GM19397 (cell line): ENCODE measurements around the gene NRG2.

Experiments used
- ATAC-seq: cut with Tn5 transposase; IDR thresholded peaks from one replicate; pipeline ENCODE4 v1.9.1; 2021; ENCODE audit warnings: mild to moderate bottlenecking, moderate library complexity; ENCODE audit not compliant: unreplicated experiment

Gene NRG2

DNA sequence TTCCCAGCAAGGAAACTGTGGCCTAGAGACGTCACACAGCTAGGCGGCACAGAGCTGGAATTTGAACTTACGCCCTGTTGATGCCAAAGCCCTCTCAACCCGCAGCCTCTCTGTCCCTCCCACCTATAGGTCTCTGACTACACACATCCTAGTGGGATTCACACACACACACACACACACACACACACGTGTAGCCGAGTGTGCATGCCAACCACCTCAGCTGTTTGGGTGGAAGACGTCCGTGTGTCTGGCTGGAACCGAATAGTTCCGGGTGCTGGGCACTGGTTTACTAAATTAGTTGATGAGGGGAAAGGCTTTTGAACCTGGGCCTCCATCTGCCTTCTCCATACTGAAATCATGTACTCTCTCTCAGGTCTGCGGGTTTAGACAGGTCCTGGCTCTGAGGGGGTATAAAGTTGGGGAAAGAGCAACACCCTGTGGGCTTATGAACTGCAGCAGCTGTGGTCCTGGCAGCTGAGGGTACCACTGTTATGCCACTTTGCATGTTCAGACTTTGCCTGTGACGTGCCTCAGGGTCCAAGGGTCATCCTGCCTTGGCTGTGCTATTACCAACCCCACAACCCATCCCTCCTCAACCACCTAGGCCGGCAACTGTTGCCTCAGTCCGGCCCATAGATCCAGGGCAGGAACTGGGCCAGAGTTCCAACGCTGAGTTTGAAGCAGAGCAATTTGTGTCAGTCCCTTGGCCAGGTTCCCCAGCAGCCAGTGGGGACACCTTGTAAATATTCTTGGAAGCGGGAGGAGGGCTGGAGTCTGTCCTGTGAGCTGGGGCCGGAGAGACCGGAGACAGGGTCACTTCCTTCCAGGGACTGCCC lies 197.0 kb downstream of the NRG2 start:
- ATAC-seq = no peak

DNA sequence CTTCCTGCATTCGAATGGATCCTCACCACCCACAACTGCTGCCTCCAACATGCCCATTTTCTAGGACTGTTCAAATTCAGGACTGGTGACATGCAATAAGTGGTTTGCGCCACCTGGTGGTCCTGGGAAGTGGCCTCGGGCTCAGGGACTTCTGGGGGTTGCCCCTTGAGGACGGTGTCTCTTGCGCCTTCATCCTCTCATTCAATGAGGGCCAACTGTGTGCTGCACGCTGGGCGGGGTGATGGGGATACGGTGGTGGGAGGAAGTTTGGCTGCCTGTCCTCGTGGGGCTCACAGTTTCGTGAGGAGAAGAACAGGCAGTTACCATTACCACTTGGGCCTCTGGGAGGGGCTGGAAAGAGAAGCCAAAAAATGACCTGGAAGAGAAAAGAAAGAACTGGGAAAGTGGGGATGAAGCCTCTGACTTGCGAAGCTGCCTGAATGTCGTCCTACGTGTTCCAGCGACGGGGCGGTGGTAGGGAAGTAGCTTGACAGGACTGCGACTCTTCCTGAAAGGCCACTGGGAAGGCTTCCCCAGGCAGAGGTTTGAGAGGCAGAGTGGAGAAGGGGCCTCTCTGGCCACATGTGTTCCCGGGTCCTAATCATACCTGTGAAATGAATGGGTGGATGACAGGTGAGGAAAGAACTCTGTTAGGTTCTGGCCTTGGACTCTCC lies 198.5 kb downstream of the NRG2 start:
- ATAC-seq = no peak

DNA sequence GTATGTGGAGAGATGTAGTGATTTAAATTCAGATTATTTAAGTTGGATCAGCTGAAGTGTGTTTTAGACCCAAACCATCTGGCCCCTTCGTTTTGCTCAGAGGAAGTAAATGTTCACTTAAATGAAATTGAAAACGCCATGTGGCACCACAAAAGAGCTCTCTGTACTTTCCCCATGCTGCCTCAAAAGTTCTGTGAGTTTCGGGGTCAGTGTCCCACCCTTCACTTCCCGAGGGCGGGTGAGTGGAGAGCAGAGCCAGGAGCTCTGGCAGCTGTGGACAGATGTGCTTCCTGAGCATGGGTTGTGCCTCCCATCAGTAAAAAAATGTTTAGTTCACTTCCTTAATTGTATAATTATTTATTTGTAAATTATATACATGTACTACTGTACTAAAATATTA lies 199.1 kb downstream of the NRG2 start:
- ATAC-seq = no peak

DNA sequence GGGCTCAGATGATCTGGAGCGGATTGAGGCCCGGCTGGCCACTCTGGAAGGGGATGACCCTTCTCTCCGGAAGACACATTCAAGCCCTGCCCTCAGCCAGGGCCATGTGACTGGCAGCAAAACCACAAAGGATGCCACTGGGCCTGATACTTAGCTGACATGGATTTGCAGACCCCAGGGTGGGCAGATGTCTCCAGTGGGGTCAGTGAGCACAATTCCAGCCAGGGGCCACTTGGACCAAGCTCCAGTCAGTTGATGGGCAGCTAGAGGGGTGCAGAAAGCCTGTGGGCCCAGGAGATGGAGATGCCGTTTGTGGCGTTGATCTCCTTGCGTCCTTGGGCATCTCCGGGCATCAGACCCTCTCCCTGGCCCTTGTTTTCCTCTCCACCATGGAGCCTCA lies 200.8 kb downstream of the NRG2 start:
- ATAC-seq = no peak

DNA sequence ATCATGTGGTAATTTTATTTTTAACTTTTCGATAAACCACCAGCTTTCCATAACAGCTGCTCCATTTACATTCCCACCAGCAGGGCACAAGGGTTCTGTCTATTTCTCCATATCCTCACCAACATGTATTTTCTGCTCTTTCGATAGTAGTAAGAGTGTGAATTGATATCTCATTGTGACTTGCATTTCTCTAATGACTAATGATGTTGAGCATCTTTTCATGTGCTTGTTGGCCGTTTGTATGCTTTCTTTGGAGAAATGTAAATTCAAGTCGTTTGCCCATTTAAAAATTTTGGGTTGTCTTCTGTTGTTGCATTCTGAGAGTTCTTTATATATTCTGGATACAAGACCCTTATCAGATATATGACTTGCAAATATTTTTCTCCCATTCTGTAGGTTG lies 201.6 kb downstream of the NRG2 start:
- ATAC-seq = no peak

DNA sequence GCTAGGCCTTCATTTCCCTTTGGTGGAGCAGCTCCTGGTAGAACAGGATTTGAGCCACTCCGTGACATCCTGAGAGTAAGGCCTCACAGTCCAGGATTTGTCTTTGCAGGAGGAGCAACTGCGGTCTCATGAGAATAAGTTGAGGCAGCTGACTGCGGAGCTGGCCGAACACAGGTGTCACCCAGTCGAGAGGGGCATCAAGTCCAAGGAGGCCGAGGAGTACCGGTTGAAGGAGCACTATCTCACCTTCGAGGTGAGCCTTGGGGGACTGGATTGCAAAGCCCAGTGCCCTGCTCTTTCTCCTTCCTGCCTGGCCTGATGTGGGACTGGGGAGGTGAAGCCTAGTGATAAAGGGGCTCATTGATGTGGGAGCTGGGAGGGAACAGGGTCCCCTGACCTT lies 203.2 kb downstream of the NRG2 start:
- ATAC-seq = no peak

DNA sequence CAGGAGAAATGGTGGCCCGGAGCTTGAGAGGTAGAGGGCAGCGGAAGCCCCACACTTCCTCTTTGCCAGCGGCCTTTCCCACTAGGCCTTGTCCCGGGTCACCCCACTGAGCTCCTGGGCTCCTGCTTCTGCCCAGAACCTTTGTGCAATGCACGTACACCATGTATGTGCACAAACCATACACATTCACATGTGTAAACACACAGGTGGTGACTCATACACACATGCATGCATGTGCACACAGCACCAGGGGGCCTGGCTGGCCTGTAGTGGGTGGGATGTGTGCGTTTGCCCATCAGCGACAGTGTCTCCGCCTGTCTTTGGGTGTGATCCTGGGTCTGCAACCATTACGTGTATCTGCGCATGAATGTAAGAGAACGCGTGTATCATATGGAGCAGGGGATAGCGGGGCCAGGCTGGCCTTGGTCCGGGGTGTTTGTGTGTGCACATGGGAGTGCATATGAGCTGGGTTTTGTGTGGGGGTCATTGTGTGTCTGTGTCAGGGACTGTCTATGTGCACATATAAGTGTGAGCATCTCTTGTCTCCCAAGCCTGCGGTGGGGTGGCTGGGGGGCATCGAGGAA lies 203.8 kb downstream of the NRG2 start:
- ATAC-seq = no peak

DNA sequence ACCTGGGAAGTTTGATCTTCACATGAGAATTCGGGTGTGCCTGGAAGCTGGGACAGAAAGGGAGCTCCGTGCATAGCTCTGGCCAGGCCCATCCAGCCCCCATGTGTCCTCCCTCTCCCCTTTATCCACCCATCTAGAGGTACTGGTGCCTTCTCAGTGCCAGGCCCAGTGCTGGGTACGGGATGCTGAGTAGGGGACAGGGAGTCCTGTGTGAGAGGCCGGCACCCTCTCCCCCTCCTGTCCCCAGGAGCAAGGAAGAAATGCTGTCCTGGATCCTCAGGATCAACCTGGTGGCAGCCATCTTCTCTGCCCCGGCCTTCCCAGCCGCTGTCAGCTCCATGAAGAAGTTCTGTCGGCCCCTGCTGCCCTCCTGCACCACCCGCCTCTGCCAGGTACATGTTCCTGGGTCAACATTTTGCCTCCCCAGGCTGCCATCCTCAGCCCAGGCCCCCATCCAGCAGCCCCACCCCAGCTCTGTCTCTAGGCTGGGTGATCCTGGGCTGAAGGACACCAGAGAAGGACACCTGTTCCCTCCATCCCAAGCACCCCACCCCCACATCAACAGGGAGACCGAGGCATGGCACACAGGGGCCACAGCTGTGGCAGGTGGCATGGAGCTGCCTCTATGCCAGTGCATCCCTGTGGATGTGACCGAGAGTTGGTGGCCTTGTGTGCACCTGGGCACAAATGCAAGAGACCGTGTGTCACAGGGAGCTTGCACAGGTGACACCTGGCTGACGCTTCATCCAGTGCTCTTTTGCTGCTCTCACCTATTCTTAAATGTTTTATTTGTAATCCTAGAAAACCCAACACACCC lies 204.5 kb downstream of the NRG2 start:
- no peak for ATAC-seq

DNA sequence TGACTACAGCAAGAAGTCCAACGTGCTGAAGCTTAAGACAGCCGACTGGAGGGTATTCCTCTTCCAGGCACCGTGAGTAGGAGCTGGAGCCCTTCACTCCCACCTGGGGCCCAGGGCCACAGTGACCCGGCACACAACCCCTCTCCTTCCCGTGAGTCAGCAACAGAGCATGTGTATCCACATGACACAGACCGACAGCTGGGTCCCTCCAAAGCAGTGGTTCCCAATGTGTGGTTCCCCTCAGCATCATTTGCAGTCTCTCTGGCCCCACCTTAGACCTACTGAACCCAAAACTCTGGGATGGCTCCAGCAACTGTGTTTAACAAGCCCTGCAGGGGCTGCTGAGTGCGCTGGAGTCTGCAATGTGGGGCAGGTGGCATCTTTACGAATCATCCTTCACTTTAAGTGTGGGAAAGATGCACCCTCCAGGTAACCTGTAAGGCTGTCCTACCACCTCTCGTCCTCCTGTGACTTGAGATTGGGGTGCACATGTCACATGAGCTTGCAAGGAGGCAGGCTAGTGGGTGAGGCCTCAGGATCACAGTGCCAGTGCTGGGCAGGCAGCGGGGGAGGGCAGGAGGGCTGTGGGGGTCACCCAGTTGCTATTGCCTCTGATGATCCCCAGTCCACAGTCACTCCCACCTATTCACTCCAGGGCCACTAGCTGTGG lies 205.3 kb downstream of the NRG2 start:
- no peak for ATAC-seq

DNA sequence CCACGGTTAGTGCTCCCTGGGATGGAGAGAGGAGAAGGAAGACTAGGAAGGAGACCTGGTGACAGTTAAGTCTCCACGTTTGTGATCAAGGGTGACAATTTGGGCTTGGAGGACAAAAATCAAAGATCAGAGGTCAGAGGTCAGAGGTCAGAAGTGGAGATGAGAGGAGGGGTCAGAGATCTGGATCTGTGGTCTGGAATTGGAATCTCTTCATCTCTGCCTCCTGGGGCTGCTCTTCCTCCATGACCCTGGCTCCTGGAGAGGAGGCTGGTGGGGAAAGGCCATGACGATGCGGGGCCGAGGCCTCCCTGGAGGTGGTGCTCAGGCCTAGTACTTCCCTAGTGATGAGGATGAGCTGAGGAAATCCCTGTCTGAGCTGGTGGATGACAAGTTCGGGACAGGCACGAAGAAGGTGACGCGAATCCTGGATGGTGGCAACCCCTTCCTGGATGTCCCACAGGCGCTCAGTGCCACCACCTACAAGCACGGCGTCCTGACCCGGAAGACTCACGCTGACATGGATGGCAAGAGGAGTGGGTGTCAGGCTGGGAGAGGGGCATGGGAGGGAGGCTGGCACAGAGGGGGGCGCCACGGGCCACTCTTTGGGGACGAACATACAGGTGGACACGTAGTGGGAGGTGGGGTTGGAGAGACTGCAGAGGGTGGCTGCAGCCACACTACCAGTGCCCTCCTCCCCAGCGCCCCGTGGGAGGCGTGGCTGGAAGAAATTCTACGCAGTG lies 206.5 kb downstream of the NRG2 start:
- ATAC-seq = no peak

DNA sequence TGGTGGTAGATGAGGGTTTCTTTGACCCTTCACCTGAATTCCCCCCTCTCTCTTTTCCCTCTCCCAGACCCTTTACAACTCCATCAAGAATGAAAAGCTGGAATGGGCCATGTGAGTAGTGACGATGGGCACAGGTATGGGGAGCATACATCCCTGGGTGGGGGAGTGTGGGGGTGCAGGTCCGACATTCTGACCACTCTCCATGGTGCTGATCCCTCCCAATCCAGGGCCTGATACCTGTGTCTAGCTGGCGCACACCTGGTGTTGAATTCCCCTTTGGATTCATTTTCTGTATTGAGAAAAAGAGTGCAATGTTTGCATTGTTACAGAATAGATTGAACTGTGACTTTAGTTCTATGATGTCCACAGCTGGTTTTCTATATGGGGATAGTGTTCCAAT lies 207.4 kb downstream of the NRG2 start:
- ATAC-seq = no peak

DNA sequence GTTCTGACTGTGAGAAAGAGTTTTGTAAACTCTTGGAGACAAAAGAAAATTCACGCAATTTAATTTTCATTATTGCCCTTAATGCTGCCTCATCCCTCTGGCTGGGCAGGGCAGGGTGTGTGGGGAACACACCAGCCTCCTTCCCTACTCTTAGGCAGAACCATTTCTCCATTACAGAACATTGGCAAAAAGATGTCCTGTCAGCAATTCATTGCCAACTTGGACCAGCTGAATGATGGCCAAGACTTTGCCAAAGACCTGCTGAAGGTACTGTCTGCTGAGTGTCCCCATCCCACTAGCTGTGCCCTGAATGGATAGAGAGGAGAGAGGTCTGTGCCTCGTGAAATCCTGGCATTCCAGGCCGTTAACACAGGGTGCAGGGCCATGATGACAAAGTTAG lies 209.6 kb downstream of the NRG2 start:
- no peak for ATAC-seq

DNA sequence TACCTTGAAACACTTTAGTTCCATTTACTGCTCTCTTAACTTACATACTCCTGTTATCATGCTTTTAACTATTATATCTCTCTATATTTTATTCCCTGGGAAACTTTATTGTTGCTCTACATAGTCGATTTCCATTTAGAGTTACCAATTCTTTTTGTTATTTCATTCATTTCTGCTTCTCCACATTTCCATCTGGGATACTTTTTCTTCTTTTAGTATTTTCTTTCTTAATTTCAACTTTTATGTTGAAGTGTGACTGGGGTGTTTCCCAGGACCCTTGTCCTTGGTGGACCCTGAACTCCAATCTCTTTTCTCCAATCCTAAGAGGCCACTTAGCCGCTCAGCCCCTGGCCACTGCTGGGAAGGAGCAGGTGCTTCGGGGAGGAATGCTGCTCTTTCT lies 211.5 kb downstream of the NRG2 start:
- ATAC-seq = no peak

DNA sequence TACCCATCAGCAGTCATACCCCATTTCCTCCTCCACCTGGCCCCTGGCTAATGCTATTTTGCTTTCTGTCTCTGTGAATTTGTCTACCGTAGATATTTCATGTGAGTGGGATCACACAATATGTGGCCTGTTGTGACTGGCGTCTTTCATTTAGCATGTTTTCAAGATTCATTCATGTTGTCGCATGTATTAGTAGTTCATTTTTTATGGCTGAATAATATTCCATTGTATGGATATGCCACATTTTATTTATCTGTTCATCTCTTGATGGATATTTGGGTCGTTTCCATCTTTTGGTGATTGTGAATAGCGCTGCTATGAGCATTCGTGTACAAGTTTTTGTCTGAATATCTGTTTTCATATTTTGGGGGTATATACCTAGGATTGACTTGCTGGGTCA lies 213.6 kb downstream of the NRG2 start:
- ATAC-seq = no peak

DNA sequence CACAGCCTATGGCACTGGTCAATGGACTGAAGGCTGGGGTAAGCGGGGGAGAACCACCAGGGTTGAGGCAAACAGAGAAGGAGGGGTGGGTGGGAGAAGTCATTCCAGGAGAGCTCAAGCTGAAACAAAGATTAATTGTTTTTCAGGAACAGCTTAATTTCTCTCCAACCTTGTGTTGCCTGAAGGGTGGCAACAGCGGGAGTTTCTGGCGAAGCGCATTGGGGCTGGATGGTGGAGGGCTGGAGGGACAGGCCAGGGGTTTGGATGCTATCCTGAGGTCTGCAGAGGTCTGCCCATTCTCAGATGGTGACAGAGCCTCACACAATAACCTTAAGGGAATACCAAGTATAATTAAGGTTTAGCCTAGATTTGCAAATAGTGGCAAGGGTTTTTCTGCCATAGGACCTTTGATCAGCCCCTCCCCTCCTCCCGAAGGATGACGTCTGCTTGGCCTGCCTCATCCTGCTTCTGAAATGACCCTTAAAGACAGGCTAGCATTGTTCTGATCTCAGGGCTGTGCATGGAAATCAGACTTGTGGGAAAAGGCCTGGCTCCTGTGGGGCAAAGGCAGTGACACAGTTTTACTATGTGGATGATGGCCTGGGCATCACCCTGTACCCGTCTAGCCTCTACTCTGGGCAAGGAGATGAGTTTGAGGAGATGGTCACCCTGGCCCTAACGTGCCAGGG lies 214.7 kb downstream of the NRG2 start:
- no peak for ATAC-seq

DNA sequence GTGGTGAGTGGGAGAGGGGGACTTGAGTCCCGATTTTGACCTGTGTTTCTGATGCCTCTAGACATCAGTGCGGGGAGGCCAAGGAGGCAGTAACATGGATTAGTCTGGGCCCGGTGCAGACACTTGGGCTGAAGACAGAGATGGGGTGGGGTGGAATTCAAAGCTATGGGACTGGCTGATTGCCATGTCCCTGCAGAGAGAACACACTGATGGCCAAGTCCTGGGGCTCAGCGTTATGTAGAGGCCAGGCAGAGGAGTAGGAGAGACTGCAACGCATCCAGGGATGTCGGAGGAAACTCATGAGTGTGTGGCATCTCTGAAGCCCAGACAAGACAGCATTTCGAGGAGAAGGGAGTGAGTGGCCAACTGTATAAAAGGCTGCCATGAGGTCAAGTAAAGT lies 217.4 kb downstream of the NRG2 start:
- no peak for ATAC-seq

DNA sequence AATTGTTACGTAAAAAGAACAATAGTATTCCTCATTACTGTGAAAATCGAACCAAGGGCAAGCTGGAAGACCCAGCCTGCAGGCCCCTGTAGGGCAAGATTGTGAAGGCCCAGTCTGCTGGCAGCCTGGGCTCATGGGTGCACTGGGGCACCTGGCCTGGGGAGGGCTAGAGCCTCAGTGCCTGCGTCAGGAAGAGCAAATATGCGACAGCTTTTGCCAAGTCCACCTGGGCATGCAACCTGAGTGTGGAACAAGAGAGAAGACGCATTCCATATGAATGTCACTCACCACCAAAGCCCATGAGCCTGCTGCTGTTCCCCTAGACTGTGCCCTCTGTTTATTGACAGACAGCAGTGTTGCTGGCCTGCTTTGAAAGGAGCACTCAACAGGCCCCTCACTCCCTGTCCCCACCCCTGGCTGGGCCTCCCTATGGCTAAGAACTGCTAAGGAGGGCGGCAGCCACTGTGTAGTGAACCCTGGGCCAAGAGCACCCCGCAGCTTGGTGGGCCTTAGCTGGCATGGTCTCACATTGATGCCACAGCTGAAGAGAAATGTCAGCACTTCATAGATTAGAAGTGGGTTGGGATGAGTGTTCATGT lies 219.2 kb downstream of the NRG2 start:
- no peak for ATAC-seq

DNA sequence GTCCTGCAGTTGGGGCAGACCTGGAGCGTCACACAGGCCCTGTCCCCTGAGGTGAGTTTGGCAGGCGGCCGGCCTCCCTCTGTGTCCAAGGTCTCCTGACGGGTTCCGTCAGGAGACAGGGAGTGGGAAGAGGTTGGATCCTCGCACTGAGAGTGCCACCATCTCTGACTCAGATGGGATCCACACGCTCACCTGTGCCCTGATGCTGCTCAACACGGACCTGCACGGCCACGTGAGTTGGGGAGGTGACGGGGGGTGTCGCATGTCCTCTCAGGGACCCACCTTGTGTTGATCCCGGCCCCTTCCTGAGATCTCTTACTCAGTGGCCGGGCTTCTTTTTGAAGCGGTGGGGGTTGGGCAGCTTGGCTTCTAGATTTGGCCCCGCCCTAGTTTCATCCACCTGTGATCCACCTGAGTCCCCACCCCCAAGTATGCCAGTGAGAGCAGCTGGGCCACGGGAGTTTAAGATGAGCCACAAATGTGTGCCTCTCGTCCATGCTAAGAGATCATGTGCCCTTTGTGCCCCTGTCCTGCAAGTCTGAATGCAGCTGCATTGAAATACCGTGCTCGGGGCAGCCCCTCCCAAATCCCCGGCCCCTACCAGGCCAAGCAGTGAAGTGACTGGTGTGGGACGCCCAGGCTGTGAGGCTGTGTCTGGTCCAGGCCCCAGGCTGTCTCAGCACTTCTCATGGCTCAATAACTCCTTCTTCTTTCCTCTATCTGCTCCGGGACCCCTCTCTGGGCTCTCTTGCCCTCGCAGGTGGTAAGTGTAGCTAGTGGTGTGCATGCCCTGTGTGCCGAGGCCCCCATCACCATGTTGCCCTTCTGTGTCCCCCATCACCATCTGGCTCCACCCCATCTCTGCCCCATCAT lies 220.3 kb downstream of the NRG2 start:
- ATAC-seq = no peak
